ENCODE measurements around the gene TLX2. TPM values are rescaled to one million over a fixed set of nuclear protein-coding genes. Genes with fewer than 3 reads are reported as not detected.

TLX2 gene
- total RNA-seq, 4 donors from 2014 or later: not detected

GRCh38 chr2:74510272-74510671, 4.0 kb upstream of the TLX2 start:
- H3K4me3 ChIP-seq (ENCODE audit: low read depth, poor library complexity, severe bottlenecking): no peak overlapping the region
- 92 to 96% methylated on average over 4 of the region's 4 CpGs for WGBS, 2 donors
- intact Hi-C loops (cut with DNase I; ENCODE audit: low total_unique reads): no loop called here
- TF ChIP-seq CTCF (IDR thresholded peaks at IDR 0.05): no peak
- TF ChIP-seq POLR2A (IDR thresholded peaks at IDR 0.05): no peak
- DNase-seq (ENCODE audit: low spot score in 2 of 2): no peak

- intact Hi-C loops (cut with DNase I; ENCODE audit: low total_unique reads): no loop called here
- 41 to 47% methylated on average over 11 of the region's 11 CpGs for WGBS, 2 donors
- TF ChIP-seq CTCF (IDR thresholded peaks at IDR 0.05): no peak
- TF ChIP-seq POLR2A (IDR thresholded peaks at IDR 0.05): no peak
- DNase-seq (ENCODE audit: low spot score in 2 of 2): no peak
- H3K4me3 ChIP-seq (ENCODE audit: low read depth, poor library complexity, severe bottlenecking): no peak overlapping the region
Measured at GRCh38 chr2:74511104-74511989, 2.9 kb upstream of the TLX2 start.

GRCh38 chr2:74512744-74513604, 1.3 kb upstream of the TLX2 start:
- DNase-seq (ENCODE audit: low spot score in 2 of 2): no peak
- no peak for TF ChIP-seq POLR2A (IDR thresholded peaks at IDR 0.05)
- no peak for TF ChIP-seq CTCF (IDR thresholded peaks at IDR 0.05)
- 10 to 14% methylated on average over 34 to 36 of the region's 36 CpGs for WGBS, 2 donors

GRCh38 chr2:74513605-74514367, 464 bp upstream of the TLX2 start:
- no peak for DNase-seq (ENCODE audit: low spot score in 2 of 2)
- 6 to 8% methylated on average over 41 to 52 of the region's 52 CpGs for WGBS, 2 donors
- H3K4me3 ChIP-seq (ENCODE audit: low read depth, poor library complexity, severe bottlenecking): no peak overlapping the region
- no peak for TF ChIP-seq POLR2A (IDR thresholded peaks at IDR 0.05)
- intact Hi-C loops (cut with DNase I; ENCODE audit: low total_unique reads): no loop called here

More at GRCh38 chr2:74512744-74513604, 1.3 kb upstream of the TLX2 start:
- intact Hi-C loops (cut with DNase I; ENCODE audit: low total_unique reads): no loop called here
- no peak overlapping the region for H3K4me3 ChIP-seq (ENCODE audit: low read depth, poor library complexity, severe bottlenecking)

GRCh38 chr2:74515271-74515980, 1.2 kb downstream of the TLX2 start:
- WGBS, 2 donors: 8 to 10% methylated on average over 23 to 42 of the region's 60 CpGs

More at GRCh38 chr2:74515271-74515980, 1.2 kb downstream of the TLX2 start:
- no peak for DNase-seq (ENCODE audit: low spot score in 2 of 2)
- intact Hi-C loops (cut with DNase I; ENCODE audit: low total_unique reads): no loop called here
- TF ChIP-seq POLR2A (IDR thresholded peaks at IDR 0.05): no peak
- no peak for TF ChIP-seq CTCF (IDR thresholded peaks at IDR 0.05)
- H3K4me3 ChIP-seq (ENCODE audit: low read depth, poor library complexity, severe bottlenecking): peak overlapping the region; percentile 1

Measured in lower leg skin (tissue), 4 donors.